Heart right ventricle (tissue), 16 donors: ENCODE measurements around the gene DUOX2. TPM values are rescaled to one million over a fixed set of nuclear protein-coding genes. Genes with fewer than 3 reads are reported as not detected.

Experiments
- ATAC-seq, 8 donors: fragments of 200-7000 bp; cut with Tn5 transposase; one replicate each; pipeline ENCODE4 v1.9.1; 2020; ENCODE audit warnings: mild to moderate bottlenecking in 8 of 8, moderate library complexity in 8 of 8, moderate number of reproducible peaks in 1 of 8
- DNase-seq, 2 donors: peaks; one replicate each; pipeline ENCODE4 v3.0.0-alpha.2; 2020
- H3K27ac ChIP-seq, 10 donors: fragments of 200-600 bp; sonication (generic) in 2 of 10; one replicate each; pipeline versions ENCODE4 v1.5.0 to v1.8.0; 2020 to 2022; ENCODE audit warnings: mild to moderate bottlenecking in 3 of 10
- H3K27me3 ChIP-seq, 7 donors: fragments of 200-600 bp; one replicate each; pipeline ENCODE4 v1.8.0; 2021 to 2022; ENCODE audit warnings: mild to moderate bottlenecking in 2 of 7
- H3K36me3 ChIP-seq, 9 donors: fragments of 200-600 bp; sonication (generic) in 1 of 9; one replicate each; pipeline versions ENCODE4 v1.5.0 to v1.8.0; 2020 to 2022; ENCODE audit warnings: mild to moderate bottlenecking in 2 of 9
- H3K4me1 ChIP-seq, 9 donors: fragments of 200-600 bp; sonication (generic) in 1 of 9; one replicate each; pipeline versions ENCODE4 v1.5.0 to v1.8.0; 2020 to 2022; ENCODE audit warnings: mild to moderate bottlenecking in 4 of 9
- H3K4me3 ChIP-seq, 10 donors: fragments of 200-600 bp; sonication (generic) in 2 of 10; one replicate each; pipeline versions ENCODE4 v1.5.0 to v1.8.0; 2020 to 2022; ENCODE audit warnings: mild to moderate bottlenecking in 7 of 10, moderate library complexity in 2 of 10
- H3K9me3 ChIP-seq, 11 donors: fragments of 200-600 bp in 10 of 11; sonication (generic) in 2 of 11; one replicate each; pipeline versions ENCODE4 v1.5.0 to v1.8.0; 2013 to 2022; ENCODE audit warnings: mild to moderate bottlenecking in 2 of 11, control low read depth in 1 of 11, moderate library complexity in 1 of 11
- CTCF ChIP-seq, 9 donors: fragments of 200-600 bp; sonication (generic) in 2 of 9; IDR thresholded peaks; one replicate each; pipeline versions ENCODE4 v1.5.0 to v1.8.0; 2021 to 2022; ENCODE audit warnings: antibody characterized with exemption in 9 of 9, mild to moderate bottlenecking in 5 of 9, moderate library complexity in 1 of 9
- WGBS, 2 donors: extraction: QIAGEN DNeasy Blood & Tissue Kit; methylation state at CpG; one replicate each; pipeline ENCODE4 v1.1.7; 2013; ENCODE audit warnings: inconsistent platforms in 1 of 2; 5-methylcytosine and 5-hydroxymethylcytosine counted together
- intact Hi-C, 10 donors: fragments of 100-400 bp; cut with DNase I; formaldehyde crosslinking; loops; one replicate each; pipeline versions ENCODE4 v1.11.1 to v1.14.2; 2022
- polyA plus RNA-seq, 2 donors: library from polyadenylated mRNA; stranded (reverse); fragments of 200-250 nt; gene quantifications; one replicate each; pipeline ENCODE4 v1.2.3, GENCODE V29; 2013
- total RNA-seq, 10 donors: library from RNA; stranded (reverse); fragmentation: NEBNext Ultra II Directional in 3 of 10; extraction: Animal tissue kit (Norgen Biotek cat#: 25700) in 3 of 10; gene quantifications; one replicate each; pipeline versions ENCODE4 v1.2.1 to v1.2.4, GENCODE V29; 2021 to 2023
- donor health status: Arrhythmogenic right ventricular cardiomyopathy.
- donor health status: ischemic (EF 13 %, LVEDD 7.1; RV severe dilation, severe dysfunction).
- donor health status: healthy with polysubstance abuse.
- donor health status: DM: no; HTN: yes; CAD: no.
- donor health status: DM: no; HTN: no; CAD: no.
- donor health status: ischemic (EF 25% LVEDD 6.9; RV normal size, moderate dysfunction).
- donor health status: ischemic (EF 25% LVEDD 5.7; RV mildly dilated, moderate dysfunction).
- donor health status: healthy.
- donor health status: DM: yes; HTN: yes; CAD: no.
- donor health status: Ischemic cardiomyopathy.
- donor health status: ischemic (EF 35%, LVEDD 5.7; RV mildly dilated, moderate dysfunction).
- donor health status: nonischemic (EF 11% LVEDD 7.7; RV severe dilation, severe dysfunction).
- donor health status: DM: yes; HTN: yes; CAD: no.
- donor health status: PGD.
- donor health status: ischemic (EF 29% LVEDD 5.4; RV normal size, mild dysfunction).
- donor health status: nonischemic (EF 23%, LVEDD 6.1; RV moderate dilation, normal function).

The DUOX2 gene
- total and polyA plus RNA-seq, 12 donors = 0.03 to 0.73 (median 0.15) TPM; not detected in 1

DNA sequence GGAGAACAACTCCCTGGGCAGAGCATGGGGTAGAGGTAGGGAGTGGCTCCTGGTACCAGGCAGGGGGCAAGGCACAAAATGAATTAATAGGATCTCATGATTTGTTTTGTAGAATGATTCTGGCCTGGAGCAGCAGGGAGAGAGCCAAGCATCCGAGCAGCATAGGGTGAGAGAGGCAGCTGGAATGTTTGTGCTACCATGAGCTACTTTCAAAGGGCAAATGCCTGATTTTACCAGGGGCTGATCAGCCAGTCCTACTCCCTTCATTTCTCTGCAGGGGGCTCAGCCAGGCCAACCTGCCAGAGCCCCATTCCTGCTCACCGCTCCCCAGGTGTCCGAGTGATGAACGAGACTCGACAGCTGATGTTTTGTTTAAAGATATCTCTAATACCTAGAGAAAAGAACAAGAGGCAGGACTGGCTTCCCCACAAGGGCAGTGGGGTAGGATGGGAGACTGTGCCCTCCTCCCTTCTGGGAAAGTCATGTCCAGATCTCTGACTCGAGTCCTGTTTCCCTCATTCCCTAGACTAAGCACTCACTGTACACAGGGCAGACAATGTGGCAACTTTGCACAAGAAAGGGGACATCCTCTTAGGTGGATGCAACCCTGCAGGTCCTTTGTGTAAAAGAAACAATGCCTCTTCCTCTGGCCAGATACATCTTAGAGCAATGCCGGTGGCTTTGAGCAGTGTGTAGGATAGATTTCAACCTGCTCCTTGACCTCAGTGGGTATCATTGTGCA, 12.9 kb downstream of the DUOX2 start:
- intact Hi-C loops = no loop called here
- no peak for ATAC-seq
- WGBS, 2 donors = 67 to 73% methylated on average over 7 of the region's 7 CpGs

GRCh38 chr15:45099549-45100165, 14.3 kb downstream of the DUOX2 start:
- intact Hi-C loops = no loop called here
- 86 to 88% methylated on average over 23 of the region's 23 CpGs for WGBS, 2 donors
- Histone ChIP-seq H3K27me3 (peaks cover 0 to 3% (median 0%) of the 10 kb centered on the region in 7 donors), H3K27ac (no peak overlapping the region), H3K36me3 (no peaks in the 10 kb centered on the region), H3K4me3 (no peak overlapping the region), H3K9me3 (no peaks in the 10 kb centered on the region), H3K4me1 (no peaks in the 10 kb centered on the region)
- DNase-seq (no peak), ATAC-seq (no peak)
- TF ChIP-seq CTCF (IDR thresholded peaks at IDR 0.05) = no peak

More for the DNA sequence above, 12.9 kb downstream of the DUOX2 start:
- H3K4me1 ChIP-seq = no peaks in the 10 kb centered on the region
- H3K36me3 ChIP-seq = no peaks in the 10 kb centered on the region
- H3K9me3 ChIP-seq = no peaks in the 10 kb centered on the region
- DNase-seq = no peak
- no peak for TF ChIP-seq CTCF (IDR thresholded peaks at IDR 0.05)
- no peak overlapping the region for H3K4me3 ChIP-seq
- H3K27me3 ChIP-seq = peaks cover 0 to 13% (median 0%) of the 10 kb centered on the region in 7 donors
- no peak overlapping the region for H3K27ac ChIP-seq

DNA sequence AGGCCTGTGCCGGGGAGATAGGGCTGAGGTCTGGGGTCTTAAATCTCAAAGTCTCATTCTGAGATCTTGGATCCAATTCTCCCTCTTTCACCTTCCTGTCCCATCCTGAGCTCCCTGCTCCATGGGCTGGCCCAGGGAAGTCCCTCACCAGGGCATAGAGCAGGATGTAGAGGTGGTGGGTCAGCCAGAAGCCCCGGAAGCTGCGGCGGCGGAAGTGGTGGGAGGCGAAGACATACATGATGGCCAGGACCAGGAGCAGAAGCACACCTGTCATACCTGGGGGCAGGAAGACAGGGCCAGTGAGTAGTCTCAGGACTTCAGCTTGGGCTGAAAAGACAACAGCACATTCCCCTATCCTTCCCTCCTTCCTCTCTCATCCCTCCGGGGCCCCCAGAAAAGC, 16.5 kb downstream of the DUOX2 start:
- WGBS, 2 donors = 86 to 88% methylated on average over 7 of the region's 7 CpGs
- H3K9me3 ChIP-seq = no peaks in the 10 kb centered on the region
- DNase-seq (no peak), ATAC-seq (no peak)
- no peak overlapping the region for H3K27ac ChIP-seq
- peaks cover 0 to 3% (median 0%) of the 10 kb centered on the region in 7 donors for H3K27me3 ChIP-seq
- no peak overlapping the region for H3K4me3 ChIP-seq
- TF ChIP-seq CTCF (IDR thresholded peaks at IDR 0.05) = no peak
- intact Hi-C loops = no loop called here
- no peaks in the 10 kb centered on the region for H3K36me3 ChIP-seq
- H3K4me1 ChIP-seq = no peaks in the 10 kb centered on the region

DNA sequence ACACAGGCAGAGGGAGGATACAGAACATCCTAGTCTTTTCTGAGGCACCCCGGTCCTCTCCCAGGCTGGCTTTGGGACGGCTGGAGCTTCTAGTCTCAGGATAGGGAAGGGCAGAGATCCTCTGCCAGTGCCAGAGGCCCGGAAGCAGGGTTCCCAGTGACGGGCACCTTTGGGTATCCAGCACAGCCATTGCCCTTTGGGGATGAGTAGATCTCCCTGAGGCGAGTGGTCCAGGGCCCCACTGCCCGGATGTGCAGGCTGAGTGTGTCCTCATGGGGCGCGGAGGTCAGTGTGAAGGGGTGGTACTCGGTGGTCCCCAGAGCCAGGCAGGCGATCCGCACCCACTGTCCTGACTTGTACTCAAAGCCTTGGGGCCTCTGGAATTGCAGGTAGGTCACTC, 18.3 kb downstream of the DUOX2 start:
- no peak for TF ChIP-seq CTCF (IDR thresholded peaks at IDR 0.05)
- H3K27ac ChIP-seq = no peak overlapping the region
- WGBS, 2 donors = 89 to 95% methylated on average over 11 of the region's 11 CpGs
- DNase-seq = no peak
- no peaks in the 10 kb centered on the region for H3K9me3 ChIP-seq
- no peak overlapping the region for H3K4me3 ChIP-seq
- intact Hi-C loops = no loop called here
- ATAC-seq = no peak
- peaks cover 0 to 3% (median 0%) of the 10 kb centered on the region in 7 donors for H3K27me3 ChIP-seq
- no peaks in the 10 kb centered on the region for H3K36me3 ChIP-seq
- H3K4me1 ChIP-seq = peaks cover 0 to 4% (median 0%) of the 10 kb centered on the region in 9 donors
